OCI-LY7 (cell line): ENCODE results near the gene RBKS. TPM values are rescaled to one million over a fixed set of nuclear protein-coding genes. Genes with fewer than 3 reads are reported as not detected.
"Not testable (repeated sequence)": the region's sequence is repeated elsewhere in the genome, so short reads cannot be mapped to it uniquely, and the experiment has no call there.

Source experiments
- BruUV-seq: library from RNA; stranded (reverse); fragments of 400-500 nt; replicated peaks from 2 replicates; lab custom pipeline; 2021; lab: Mats Ljungman, UMichigan
- CTCF ChIA-PET: fragments of 300-600 bp; sonication (Branson Sonifier 250); formaldehyde crosslinking; loops from one replicate; lab custom pipeline; 2022; ENCODE audit warnings: antibody characterized with exemption; ENCODE audit not compliant: unreplicated experiment; lab: Charles Lee
- POLR2A ChIA-PET: fragments of 300-600 bp; sonication (Branson Sonifier 250); formaldehyde crosslinking; loops from one replicate; lab custom pipeline; 2022; ENCODE audit warnings: antibody characterized with exemption; lab: Charles Lee
- DNase-seq: peaks from one replicate; pipeline ENCODE4 v3.0.0-alpha.2; 2015; ENCODE audit warnings: low spot score
- H2AFZ ChIP-seq: fragments of 200-600 bp; sonication (generic), shearing (Covaris generic); 2 replicates; pipeline ENCODE4 v1.6.1; 2014; ENCODE audit warnings: mild to moderate bottlenecking, antibody characterized with exemption, low read length, moderate library complexity
- H3K27ac ChIP-seq: fragments of 200-600 bp; sonication (generic); 2 replicates; pipeline ENCODE4 v1.5.1; 2014; ENCODE audit warnings: mixed run types, low read depth, mild to moderate bottlenecking, moderate library complexity, low read length, inconsistent platforms; ENCODE audit not compliant: poor library complexity, severe bottlenecking
- H3K36me3 ChIP-seq: fragments of 200-600 bp; sonication (generic); 2 replicates; pipeline ENCODE4 v1.6.1; 2014; ENCODE audit warnings: mild to moderate bottlenecking, antibody characterized with exemption, low read length, moderate library complexity, mixed read lengths; ENCODE audit not compliant: insufficient read depth
- H3K4me1 ChIP-seq: fragments of 200-600 bp; sonication (generic); 2 replicates; pipeline ENCODE4 v1.5.1; 2014; ENCODE audit warnings: mild to moderate bottlenecking, low read length; ENCODE audit not compliant: insufficient read depth, poor library complexity, severe bottlenecking
- H3K4me2 ChIP-seq: fragments of 200-600 bp; sonication (generic); 2 replicates; pipeline ENCODE4 v1.6.1; 2014; ENCODE audit warnings: mild to moderate bottlenecking, low read length
- H3K4me3 ChIP-seq: fragments of 200-600 bp; sonication (generic); 2 replicates; pipeline ENCODE4 v1.5.1; 2014; ENCODE audit warnings: mild to moderate bottlenecking, low read depth, low read length; ENCODE audit not compliant: poor library complexity, severe bottlenecking
- H3K79me2 ChIP-seq: fragments of 200-600 bp; sonication (generic); 2 replicates; pipeline ENCODE4 v1.6.1; 2016; ENCODE audit warnings: low read depth, mild to moderate bottlenecking, low read length, moderate library complexity, mixed read lengths; ENCODE audit not compliant: insufficient read depth
- H3K9me2 ChIP-seq: fragments of 200-600 bp; sonication (generic); 2 replicates; pipeline ENCODE4 v1.6.1; 2016; ENCODE audit warnings: mild to moderate bottlenecking, low read length, mixed read lengths; ENCODE audit not compliant: insufficient read depth
- H3K9me3 ChIP-seq: fragments of 200-600 bp; sonication (generic); 2 replicates; pipeline ENCODE4 v1.6.1; 2014; ENCODE audit warnings: mild to moderate bottlenecking, mixed run types, low read length, mixed read lengths
- H4K20me1 ChIP-seq: fragments of 200-600 bp; sonication (generic); 2 replicates; pipeline ENCODE4 v1.6.1; 2014; ENCODE audit warnings: mild to moderate bottlenecking, antibody characterized with exemption, low read length, moderate library complexity, mixed read lengths; ENCODE audit not compliant: insufficient read depth
- EZH2phosphoT487 ChIP-seq: fragments of 200-600 bp; sonication (generic); IDR thresholded peaks from 2 replicates; pipeline ENCODE4 v1.6.1; 2018; ENCODE audit warnings: low read depth, borderline replicate concordance, mild to moderate bottlenecking, mixed run types, antibody characterized with exemption, low read length, moderate library complexity, mixed read lengths
- intact Hi-C: fragments of 100-400 bp; cut with micrococcal nuclease; formaldehyde crosslinking; loops from one replicate; pipeline ENCODE4 v1.10.0; 2022; ENCODE audit not compliant: unreplicated experiment
- total RNA-seq, 2 experiments: library from RNA; depleted of rRNA in 1 of 2; stranded (reverse); fragments of >200 nt in 1 of 2; shearing (Covaris generic) in 1 of 2; gene quantifications; 2 replicates each; pipeline ENCODE4 v1.2.3, GENCODE V29; 2014 to 2022
- TF ChIP-seq, protein P1 (sequence below): fragments of 200-600 bp; sonication (generic); conservative IDR thresholded peaks from 2 replicates; pipeline ENCODE4 v1.5.1; 2014; ENCODE audit warnings: mild to moderate bottlenecking, antibody characterized with exemption, low read length, moderate library complexity, mixed read lengths

RBKS gene
- total RNA-seq, 2 experiments from 2014 or later: 1.1 TPM

DNA sequence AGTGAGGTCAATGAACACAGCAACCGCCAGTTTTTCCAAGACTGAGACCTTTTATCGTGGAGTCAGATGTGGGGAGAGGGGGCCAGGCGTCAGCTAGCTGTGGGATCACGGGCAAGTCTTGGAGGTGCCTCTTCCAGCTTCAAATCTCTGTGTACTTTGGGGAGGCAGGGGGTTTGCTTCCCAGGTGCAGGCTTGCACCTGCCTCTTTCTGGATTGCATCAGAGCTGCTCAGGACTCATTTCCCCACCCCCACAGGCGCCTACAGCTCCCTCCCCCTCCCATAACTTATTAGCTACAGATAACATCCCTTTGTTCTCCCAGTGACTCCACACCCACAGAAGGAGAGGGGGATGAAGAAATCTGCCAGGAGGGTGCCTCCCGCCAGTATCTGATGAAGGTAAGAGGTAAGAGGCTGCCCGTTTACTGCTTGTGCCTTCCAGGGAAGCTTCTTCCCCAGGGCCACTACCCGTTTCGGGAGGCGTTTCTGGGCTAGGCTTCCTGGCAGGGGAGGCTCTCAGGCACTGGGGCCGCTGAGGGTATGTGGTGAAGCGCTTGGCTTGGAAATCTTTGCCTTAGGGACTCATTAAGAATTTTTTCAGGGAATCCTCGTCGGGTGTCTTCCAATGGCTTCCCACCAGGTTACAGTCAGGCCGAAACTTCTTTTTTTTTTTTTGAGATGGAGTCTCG is 137.5 kb downstream of the RBKS start:
- no peak overlapping the region for H3K4me2 ChIP-seq
- CTCF ChIA-PET: no interaction called here
- TF ChIP-seq, protein P1, sequence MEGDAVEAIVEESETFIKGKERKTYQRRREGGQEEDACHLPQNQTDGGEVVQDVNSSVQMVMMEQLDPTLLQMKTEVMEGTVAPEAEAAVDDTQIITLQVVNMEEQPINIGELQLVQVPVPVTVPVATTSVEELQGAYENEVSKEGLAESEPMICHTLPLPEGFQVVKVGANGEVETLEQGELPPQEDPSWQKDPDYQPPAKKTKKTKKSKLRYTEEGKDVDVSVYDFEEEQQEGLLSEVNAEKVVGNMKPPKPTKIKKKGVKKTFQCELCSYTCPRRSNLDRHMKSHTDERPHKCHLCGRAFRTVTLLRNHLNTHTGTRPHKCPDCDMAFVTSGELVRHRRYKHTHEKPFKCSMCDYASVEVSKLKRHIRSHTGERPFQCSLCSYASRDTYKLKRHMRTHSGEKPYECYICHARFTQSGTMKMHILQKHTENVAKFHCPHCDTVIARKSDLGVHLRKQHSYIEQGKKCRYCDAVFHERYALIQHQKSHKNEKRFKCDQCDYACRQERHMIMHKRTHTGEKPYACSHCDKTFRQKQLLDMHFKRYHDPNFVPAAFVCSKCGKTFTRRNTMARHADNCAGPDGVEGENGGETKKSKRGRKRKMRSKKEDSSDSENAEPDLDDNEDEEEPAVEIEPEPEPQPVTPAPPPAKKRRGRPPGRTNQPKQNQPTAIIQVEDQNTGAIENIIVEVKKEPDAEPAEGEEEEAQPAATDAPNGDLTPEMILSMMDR: no peak
- no peak for TF ChIP-seq EZH2phosphoT487

DNA sequence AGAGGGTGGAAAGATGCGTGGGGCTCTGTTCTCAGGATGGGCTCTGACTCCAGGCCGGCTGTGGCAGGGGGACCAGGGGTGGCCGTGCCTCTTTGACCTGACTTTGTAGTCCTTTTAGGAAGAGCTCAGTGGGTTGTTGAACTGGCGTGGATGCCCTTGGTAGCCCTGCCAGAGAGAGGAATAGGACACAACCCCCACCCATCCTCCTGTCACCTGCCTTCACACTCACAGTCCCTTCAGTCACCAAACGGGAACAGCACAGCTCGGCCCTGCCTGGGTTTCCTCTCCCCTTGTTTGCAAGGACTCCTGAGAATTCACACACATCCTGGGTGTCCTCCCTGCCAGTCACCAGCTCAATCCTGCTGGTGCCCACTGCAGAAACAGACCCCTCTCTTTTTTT is 138.8 kb downstream of the RBKS start:
- H3K9me3 ChIP-seq: no peaks in the 10 kb centered on the region
- H3K4me1 ChIP-seq: no peaks in the 10 kb centered on the region
- H3K79me2 ChIP-seq: no peaks in the 10 kb centered on the region
- DNase-seq: no peak
- ChIA-PET CTCF (no interaction called here), POLR2A (interaction anchor here (0.6 kb wide), 1 partner anchor 165 kb away, joined by 4 read pairs; no protein-coding TSS in a partner anchor)
- no peak for TF ChIP-seq EZH2phosphoT487
- TF ChIP-seq, protein P1: no peak
- H3K9me2 ChIP-seq: no peaks in the 10 kb centered on the region
- no peak overlapping the region for H3K4me2 ChIP-seq
- BruUV-seq: no TSS peak
- no peaks in the 10 kb centered on the region for H3K36me3 ChIP-seq
- no peak overlapping the region for H3K27ac ChIP-seq
- intact Hi-C loops: no loop called here
- no peak overlapping the region for H3K4me3 ChIP-seq
- no peak overlapping the region for H2AFZ ChIP-seq
- H4K20me1 ChIP-seq: no peaks in the 10 kb centered on the region

More for the DNA sequence above, 137.5 kb downstream of the RBKS start:
- Histone ChIP-seq H2AFZ (no peak overlapping the region), H4K20me1 (no peaks in the 10 kb centered on the region), H3K27ac (no peak overlapping the region), H3K4me3 (no peak overlapping the region), H3K4me1 (no peaks in the 10 kb centered on the region), H3K79me2 (no peaks in the 10 kb centered on the region), H3K9me2 (no peaks in the 10 kb centered on the region), H3K9me3 (no peaks in the 10 kb centered on the region), H3K36me3 (no peaks in the 10 kb centered on the region)
- intact Hi-C loops: no loop called here
- POLR2A ChIA-PET: no interaction called here
- BruUV-seq: no TSS peak
- DNase-seq: no peak

DNA sequence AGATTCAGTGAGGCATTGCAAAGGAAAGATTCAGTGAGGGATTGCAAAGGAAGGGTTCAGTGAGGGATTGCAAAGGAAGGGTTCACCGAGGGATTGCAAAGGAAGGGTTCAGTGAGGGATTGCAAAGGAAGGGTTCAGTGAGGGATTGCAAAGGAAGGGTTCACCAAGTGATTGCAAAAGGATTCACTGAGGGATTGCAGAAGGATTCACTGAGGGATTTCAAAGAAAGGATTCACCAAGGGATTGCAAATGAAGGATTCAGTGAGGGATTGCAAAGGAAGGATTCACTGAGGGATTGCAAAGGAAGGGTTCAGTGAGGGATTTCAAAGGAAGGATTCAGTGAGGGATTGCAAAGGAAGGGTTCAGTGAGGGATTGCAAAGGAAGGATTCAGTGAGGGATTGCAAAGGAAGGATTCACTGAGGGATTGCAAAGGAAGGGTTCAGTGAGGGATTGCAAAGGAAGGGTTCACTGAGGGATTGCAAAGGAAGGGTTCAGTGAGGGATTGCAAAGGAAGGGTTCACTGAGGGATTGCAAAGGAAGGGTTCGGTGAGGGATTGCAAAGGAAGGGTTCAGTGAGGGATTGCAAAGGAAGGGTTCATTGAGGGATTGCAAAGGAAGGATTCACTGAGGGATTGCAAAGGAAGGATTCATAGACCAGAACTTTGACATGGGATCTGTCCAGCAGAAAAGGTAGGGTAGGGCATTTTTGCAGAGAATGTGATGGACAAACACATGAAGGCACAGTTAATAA is 141.2 kb downstream of the RBKS start:
- H3K27ac ChIP-seq, H3K79me2 ChIP-seq, H4K20me1 ChIP-seq, CTCF ChIA-PET, BruUV-seq, H3K4me1 ChIP-seq, H3K9me2 ChIP-seq, POLR2A ChIA-PET, DNase-seq, H3K9me3 ChIP-seq, H3K36me3 ChIP-seq, H2AFZ ChIP-seq, H3K4me2 ChIP-seq, H3K4me3 ChIP-seq, intact Hi-C loops: not testable (repeated sequence)
